GM10248 (cell line): ENCODE data around the gene SPSB1.

Experiments used
- CTCF ChIA-PET: fragments of 300-600 bp; sonication (Branson Sonifier 250); formaldehyde crosslinking; extraction: SDS; loops from one replicate; lab custom pipeline; 2021; ENCODE audit warnings: antibody characterized with exemption; lab: Yijun Ruan, JAX
- POLR2A ChIA-PET: fragments of 350-650 bp; sonication (Branson Sonifier 250); formaldehyde crosslinking; extraction: SDS; loops from one replicate; lab custom pipeline; 2020; ENCODE audit warnings: antibody characterized with exemption; lab: Yijun Ruan, JAX
- DNase-seq: peaks from one replicate; pipeline ENCODE4 v3.0.0; 2012; ENCODE audit errors: extremely low spot score
- CTCF ChIP-seq: IDR thresholded peaks from 2 replicates; pipeline ENCODE4 v1.5.1; 2012; ENCODE audit warnings: mild to moderate bottlenecking, low read depth; ENCODE audit errors: extremely low read depth, missing control alignments, control extremely low read depth

SPSB1 gene

GRCh38 chr1:9344426-9345200 lies 51.9 kb downstream of the SPSB1 start:
- TF ChIP-seq CTCF, result no peak
- POLR2A ChIA-PET, result no interaction called here
- CTCF ChIA-PET, result no interaction called here
- no peak for DNase-seq

GRCh38 chr1:9345471-9345870 lies 52.8 kb downstream of the SPSB1 start:
- ChIA-PET CTCF (no interaction called here), POLR2A (no interaction called here)

GRCh38 chr1:9345922-9346321 lies 53.2 kb downstream of the SPSB1 start:
- ChIA-PET POLR2A (no interaction called here), CTCF (no interaction called here)
- no peak for TF ChIP-seq CTCF
- DNase-seq, result no peak

More at GRCh38 chr1:9345471-9345870, 52.8 kb downstream of the SPSB1 start:
- no peak for TF ChIP-seq CTCF
- DNase-seq, result no peak

GRCh38 chr1:9346566-9346965 lies 53.9 kb downstream of the SPSB1 start:
- no peak for TF ChIP-seq CTCF
- no peak for DNase-seq
- POLR2A ChIA-PET, result no interaction called here
- CTCF ChIA-PET, result no interaction called here

- DNase-seq, result no peak
- ChIA-PET CTCF (no interaction called here), POLR2A (no interaction called here)
- TF ChIP-seq CTCF, result no peak
Observed at GRCh38 chr1:9347095-9347850, 54.6 kb downstream of the SPSB1 start.

- TF ChIP-seq CTCF, result no peak
- POLR2A ChIA-PET, result no interaction called here
- CTCF ChIA-PET, result no interaction called here
- DNase-seq, result no peak
Observed at GRCh38 chr1:9349331-9349851, 56.7 kb downstream of the SPSB1 start.
